ENCODE data around the gene MEFV. TPM values are rescaled to one million over a fixed set of nuclear protein-coding genes. Genes with fewer than 3 reads are reported as not detected.
A peak's percentile ranks its signal among the peaks of the same experiment; 100 is the strongest.
"Not testable (repeated sequence)": the region's sequence is repeated elsewhere in the genome, so short reads cannot be mapped to it uniquely, and the experiment has no call there.

Gene MEFV
- total RNA-seq, 1 donor from 2014 or later = not detected

- Mint-ChIP-seq H3K9me3 (no peaks in the 10 kb centered on the region), H3K4me1 (ENCODE audit: unreplicated experiment) (no peaks in the 10 kb centered on the region), H3K27ac (no peak overlapping the region), H3K4me3 (no peak overlapping the region), H3K36me3 (no peaks in the 10 kb centered on the region), H3K27me3 (peaks cover 34% of the 10 kb centered on the region)
- DNase-seq (ENCODE audit: extremely low spot score, unreplicated experiment) = no peak
- TF ChIP-seq, protein P1, sequence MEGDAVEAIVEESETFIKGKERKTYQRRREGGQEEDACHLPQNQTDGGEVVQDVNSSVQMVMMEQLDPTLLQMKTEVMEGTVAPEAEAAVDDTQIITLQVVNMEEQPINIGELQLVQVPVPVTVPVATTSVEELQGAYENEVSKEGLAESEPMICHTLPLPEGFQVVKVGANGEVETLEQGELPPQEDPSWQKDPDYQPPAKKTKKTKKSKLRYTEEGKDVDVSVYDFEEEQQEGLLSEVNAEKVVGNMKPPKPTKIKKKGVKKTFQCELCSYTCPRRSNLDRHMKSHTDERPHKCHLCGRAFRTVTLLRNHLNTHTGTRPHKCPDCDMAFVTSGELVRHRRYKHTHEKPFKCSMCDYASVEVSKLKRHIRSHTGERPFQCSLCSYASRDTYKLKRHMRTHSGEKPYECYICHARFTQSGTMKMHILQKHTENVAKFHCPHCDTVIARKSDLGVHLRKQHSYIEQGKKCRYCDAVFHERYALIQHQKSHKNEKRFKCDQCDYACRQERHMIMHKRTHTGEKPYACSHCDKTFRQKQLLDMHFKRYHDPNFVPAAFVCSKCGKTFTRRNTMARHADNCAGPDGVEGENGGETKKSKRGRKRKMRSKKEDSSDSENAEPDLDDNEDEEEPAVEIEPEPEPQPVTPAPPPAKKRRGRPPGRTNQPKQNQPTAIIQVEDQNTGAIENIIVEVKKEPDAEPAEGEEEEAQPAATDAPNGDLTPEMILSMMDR (conservative IDR thresholded peaks at IDR 0.05) = no peak
These were observed 18.1 kb upstream of the MEFV start for GRCh38 chr16:3274490-3274889.

GRCh38 chr16:3271281-3271680, 14.8 kb upstream of the MEFV start:
- H3K27ac Mint-ChIP-seq; DNase-seq (ENCODE audit: extremely low spot score, unreplicated experiment); H3K36me3 Mint-ChIP-seq; H3K4me1 Mint-ChIP-seq (ENCODE audit: unreplicated experiment); H3K9me3 Mint-ChIP-seq; H3K4me3 Mint-ChIP-seq: not testable (repeated sequence)
- peaks cover 17% of the 10 kb centered on the region for H3K27me3 Mint-ChIP-seq

DNA sequence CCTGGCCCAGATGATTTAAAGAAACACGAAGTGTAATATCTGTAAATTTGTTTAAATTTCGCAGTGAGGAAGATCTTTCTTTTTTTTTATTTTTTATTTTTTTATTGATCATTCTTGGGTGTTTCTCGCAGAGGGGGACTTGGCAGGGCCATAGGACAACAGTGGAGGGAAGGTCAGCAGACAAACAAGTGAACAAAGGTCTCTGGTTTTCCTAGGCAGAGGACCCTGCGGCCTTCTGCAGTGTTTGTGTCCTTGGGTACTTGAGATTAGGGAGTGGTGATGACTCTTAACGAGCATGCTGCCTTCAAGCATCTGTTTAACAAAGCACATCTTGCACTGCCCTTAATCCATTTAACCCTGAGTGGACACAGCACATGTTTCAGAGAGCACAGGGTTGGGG, 14.3 kb upstream of the MEFV start:
- not testable (repeated sequence) for H3K9me3 Mint-ChIP-seq

GRCh38 chr16:3268294-3268693, 11.9 kb upstream of the MEFV start:
- H3K27ac Mint-ChIP-seq = no peak overlapping the region
- DNase-seq (ENCODE audit: extremely low spot score, unreplicated experiment) = no peak
- peaks cover 4% of the 10 kb centered on the region for H3K4me1 Mint-ChIP-seq (ENCODE audit: unreplicated experiment)
- no peaks in the 10 kb centered on the region for H3K9me3 Mint-ChIP-seq
- H3K4me3 Mint-ChIP-seq = no peak overlapping the region
- TF ChIP-seq, protein P1 (conservative IDR thresholded peaks at IDR 0.05) = no peak
- H3K36me3 Mint-ChIP-seq = no peaks in the 10 kb centered on the region
- peaks cover 4% of the 10 kb centered on the region for H3K27me3 Mint-ChIP-seq

More for the DNA sequence above, 14.3 kb upstream of the MEFV start:
- not testable (repeated sequence) for H3K4me3 Mint-ChIP-seq; H3K36me3 Mint-ChIP-seq; DNase-seq (ENCODE audit: extremely low spot score, unreplicated experiment); H3K4me1 Mint-ChIP-seq (ENCODE audit: unreplicated experiment); H3K27ac Mint-ChIP-seq
- peaks cover 15% of the 10 kb centered on the region for H3K27me3 Mint-ChIP-seq

DNA sequence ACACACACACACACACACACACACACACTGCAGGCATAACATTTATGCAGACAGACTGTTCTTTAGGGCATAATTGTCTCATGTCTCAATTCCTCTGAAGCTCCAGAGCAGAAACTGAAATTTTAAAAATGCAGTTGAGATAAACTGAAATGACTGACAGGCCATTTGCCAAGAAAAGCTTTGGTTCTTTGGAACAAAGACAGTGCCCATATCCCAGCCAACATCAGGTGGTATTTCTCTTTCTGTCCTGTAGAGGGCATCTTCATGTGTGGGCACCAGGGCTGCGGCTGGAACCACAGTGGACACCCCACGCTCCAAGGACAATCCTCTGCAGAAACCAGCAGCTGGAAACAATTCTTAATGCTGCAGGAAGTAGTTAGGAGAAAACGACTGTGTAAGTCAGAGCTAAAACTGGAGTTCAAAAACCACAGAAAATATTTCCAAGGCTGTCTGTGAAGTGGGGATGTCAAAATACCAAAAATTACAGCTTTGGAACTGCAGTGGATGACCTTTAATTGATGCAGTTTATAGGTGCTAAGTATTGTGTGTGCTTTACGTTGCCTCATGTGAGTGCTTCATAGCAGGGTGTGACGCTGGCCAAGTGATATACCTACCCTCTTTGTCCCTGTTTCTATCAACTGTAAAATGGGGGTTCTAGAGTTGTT, 10.6 kb upstream of the MEFV start:
- no peak for DNase-seq (ENCODE audit: extremely low spot score, unreplicated experiment)
- Mint-ChIP-seq H3K27ac (no peak overlapping the region), H3K4me3 (no peak overlapping the region), H3K27me3 (peaks cover 2% of the 10 kb centered on the region), H3K4me1 (ENCODE audit: unreplicated experiment) (peaks cover 4% of the 10 kb centered on the region), H3K9me3 (no peaks in the 10 kb centered on the region), H3K36me3 (no peaks in the 10 kb centered on the region)
- TF ChIP-seq, protein P1 (conservative IDR thresholded peaks at IDR 0.05) = peak; percentile 70

DNA sequence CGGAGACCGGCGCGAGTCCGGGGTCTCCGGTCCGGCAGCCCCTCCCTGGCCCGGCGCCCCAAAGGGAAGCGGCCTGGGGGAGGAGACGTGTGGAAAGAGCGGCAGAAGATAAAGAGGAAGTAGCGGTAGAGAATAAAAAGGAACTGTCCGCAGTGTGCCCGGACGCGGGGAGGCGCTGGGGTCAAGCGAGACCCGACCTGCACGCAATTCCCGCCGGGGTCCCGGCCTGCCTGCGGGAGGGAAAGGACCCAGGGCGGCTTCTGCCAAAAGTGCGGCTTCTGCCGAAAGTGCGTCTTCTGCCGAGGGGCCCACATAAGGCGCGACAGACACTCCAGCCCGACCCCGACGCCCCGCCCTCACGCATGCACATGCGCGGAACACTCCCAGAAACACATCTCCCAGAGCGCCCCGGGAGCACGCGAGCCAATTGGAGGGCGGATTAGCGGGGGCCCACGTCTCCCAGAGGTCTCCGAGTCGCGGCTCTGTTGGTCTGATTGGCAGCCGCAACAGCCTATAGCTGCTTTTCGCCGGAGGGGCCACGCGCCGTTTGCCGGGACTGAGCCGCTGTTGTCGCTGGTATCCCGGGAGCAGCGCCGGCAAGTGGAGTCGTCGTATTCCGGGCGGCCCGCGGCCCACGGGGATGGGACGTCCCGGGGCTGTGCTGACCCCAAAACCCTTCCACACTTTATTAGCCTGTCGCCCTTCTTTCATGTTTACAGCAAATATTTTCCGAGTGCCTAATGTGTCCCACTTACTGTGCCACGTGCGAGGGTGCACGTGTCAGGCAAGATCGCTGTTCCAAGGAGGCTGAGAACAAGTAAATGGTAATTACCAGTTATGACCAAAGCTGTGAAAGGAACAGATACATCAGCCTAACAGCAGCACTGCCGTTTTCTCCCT, 8.0 kb upstream of the MEFV start:
- H3K36me3 Mint-ChIP-seq = no peaks in the 10 kb centered on the region
- H3K4me3 Mint-ChIP-seq = peak overlapping the region; percentile 94
- no peaks in the 10 kb centered on the region for H3K9me3 Mint-ChIP-seq
- TF ChIP-seq, protein P1 (conservative IDR thresholded peaks at IDR 0.05) = peak; percentile 28
- peaks cover 2% of the 10 kb centered on the region for H3K27me3 Mint-ChIP-seq
- peak; percentile 97 for DNase-seq (ENCODE audit: extremely low spot score, unreplicated experiment)
- peak overlapping the region; percentile 89 for H3K27ac Mint-ChIP-seq
- peaks cover 4% of the 10 kb centered on the region for H3K4me1 Mint-ChIP-seq (ENCODE audit: unreplicated experiment)

Measured in type B pancreatic cell (in vitro differentiated cells).